AG04450 (cell line): ENCODE measurements around the gene RPTOR. TPM values are rescaled to one million over a fixed set of nuclear protein-coding genes. Genes with fewer than 3 reads are reported as not detected.
A peak's percentile ranks its signal among the peaks of the same experiment; 100 is the strongest.

Experiments
- CTCF ChIA-PET: fragments of 300-600, 350-600 bp; formaldehyde crosslinking; extraction: SDS; loops from one replicate; lab custom pipeline; 2022; ENCODE audit warnings: antibody characterized with exemption, inconsistent platforms; lab: Charles Lee
- POLR2A ChIA-PET: fragments of 350-600 bp; formaldehyde crosslinking; extraction: SDS; loops from one replicate; lab custom pipeline; 2021; ENCODE audit warnings: antibody characterized with exemption, inconsistent platforms; lab: Yijun Ruan, JAX
- DNase-seq: peaks from one replicate; pipeline ENCODE4 v3.0.0-alpha.2; 2011; ENCODE audit warnings: low read depth, low spot score
- H3K27ac ChIP-seq: one replicate; pipeline ENCODE4 v1.5.1; 2012; ENCODE audit warnings: low read depth, low read length, control low read depth
- H3K27me3 ChIP-seq: one replicate; pipeline ENCODE4 v1.6.0; 2012; ENCODE audit warnings: low read length; ENCODE audit not compliant: control insufficient read depth, insufficient read depth
- H3K4me3 ChIP-seq: 2 replicates; pipeline ENCODE4 v1.5.1; 2011; ENCODE audit warnings: mild to moderate bottlenecking, low read depth, low read length, control low read depth
- H3K9me3 ChIP-seq: 2 replicates; pipeline ENCODE4 v1.5.1; 2012; ENCODE audit warnings: low read length; ENCODE audit not compliant: control insufficient read depth, insufficient read depth
- CTCF ChIP-seq: IDR thresholded peaks from 2 replicates; pipeline ENCODE4 v1.5.1; 2011; ENCODE audit warnings: low read depth, low read length, control low read depth, inconsistent platforms
- polyA plus RNA-seq: library from polyadenylated mRNA; depleted of rRNA; stranded (reverse); fragments of >200 nt; gene quantifications from 2 replicates; pipeline ENCODE4 v1.2.3, GENCODE V29; 2011

The RPTOR gene
- polyA plus RNA-seq, 1 experiment: 6.2 TPM

GRCh38 chr17:80704894-80705293 lies 160.3 kb downstream of the RPTOR start:
- Histone ChIP-seq H3K4me3 (no peak overlapping the region), H3K27ac (peak overlapping the region; percentile 25), H3K27me3 (no peaks in the 10 kb centered on the region), H3K9me3 (no peaks in the 10 kb centered on the region; the same call in 1 of the 2 replicates)
- TF ChIP-seq CTCF: no peak
- CTCF ChIA-PET: no interaction called here
- DNase-seq: no peak
- POLR2A ChIA-PET: no interaction called here

GRCh38 chr17:80705988-80706387 lies 161.3 kb downstream of the RPTOR start:
- Histone ChIP-seq H3K9me3 (no peaks in the 10 kb centered on the region; the same call in 1 of the 2 replicates), H3K27me3 (no peaks in the 10 kb centered on the region), H3K4me3 (no peak overlapping the region), H3K27ac (no peak overlapping the region)
- no peak for TF ChIP-seq CTCF
- DNase-seq: no peak
- CTCF ChIA-PET: no interaction called here
- POLR2A ChIA-PET: no interaction called here

GRCh38 chr17:80706463-80706867 lies 161.8 kb downstream of the RPTOR start:
- TF ChIP-seq CTCF: no peak
- CTCF ChIA-PET: no interaction called here
- Histone ChIP-seq H3K4me3 (no peak overlapping the region), H3K27ac (no peak overlapping the region), H3K27me3 (no peaks in the 10 kb centered on the region), H3K9me3 (no peaks in the 10 kb centered on the region; the same call in 1 of the 2 replicates)
- DNase-seq: no peak
- POLR2A ChIA-PET: no interaction called here

GRCh38 chr17:80708480-80708879 lies 163.8 kb downstream of the RPTOR start:
- no peak for DNase-seq
- Histone ChIP-seq H3K27me3 (no peaks in the 10 kb centered on the region), H3K9me3 (no peaks in the 10 kb centered on the region; the same call in 1 of the 2 replicates), H3K4me3 (no peak overlapping the region), H3K27ac (no peak overlapping the region)
- ChIA-PET CTCF (no interaction called here), POLR2A (no interaction called here)
- TF ChIP-seq CTCF: no peak

- Histone ChIP-seq H3K9me3 (no peaks in the 10 kb centered on the region; the same call in 1 of the 2 replicates), H3K4me3 (no peak overlapping the region), H3K27ac (no peak overlapping the region), H3K27me3 (no peaks in the 10 kb centered on the region)
- ChIA-PET CTCF (no interaction called here), POLR2A (no interaction called here)
- no peak for TF ChIP-seq CTCF
- DNase-seq: no peak
These were observed 164.6 kb downstream of the RPTOR start for GRCh38 chr17:80709090-80709695.
